DMS53 (cell line): ENCODE measurements around the gene SAXO1.

Experiments
- DNase-seq: peaks from one replicate; lab custom pipeline; 2025; lab: John Stamatoyannopoulos, UW

SAXO1 gene

DNA sequence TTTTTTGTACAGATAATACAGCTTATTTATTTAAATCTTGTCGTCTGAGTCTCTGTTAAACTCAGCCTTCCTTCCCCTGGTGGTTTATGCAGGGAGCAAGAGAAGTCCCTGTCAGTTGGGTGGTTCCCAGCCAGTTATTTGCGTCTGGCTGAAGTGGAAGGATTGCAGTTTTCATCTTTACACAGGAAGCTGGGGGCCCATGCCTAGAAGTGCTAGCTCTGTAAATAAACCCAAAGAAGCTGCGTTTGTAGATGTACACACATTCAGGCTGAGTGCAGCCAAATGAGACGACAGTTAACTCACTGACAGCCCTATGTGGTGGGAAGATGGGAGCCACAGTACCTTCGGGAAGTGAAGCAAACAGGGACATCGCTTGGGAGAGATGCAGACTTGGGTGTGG is 122.1 kb downstream of the SAXO1 start:
- peak; percentile 83 for DNase-seq

DNA sequence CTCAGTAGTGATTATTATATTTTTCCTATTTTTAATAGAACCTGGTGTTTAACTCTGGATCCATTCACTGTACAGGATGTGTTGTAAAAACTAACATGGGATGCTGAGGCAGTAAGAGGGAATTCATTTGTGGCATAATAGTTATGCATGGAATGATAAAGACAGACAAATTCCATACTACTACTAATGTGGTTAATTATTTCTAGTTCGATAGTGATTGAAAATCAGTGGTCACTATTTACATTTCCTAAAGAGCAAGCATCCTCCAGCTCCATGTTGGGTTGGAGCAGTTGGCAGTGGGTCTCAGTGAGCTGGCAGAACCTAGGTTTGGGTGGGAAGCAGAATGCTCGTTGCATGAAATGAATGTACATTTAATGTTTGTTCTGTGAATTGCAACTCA is 122.6 kb downstream of the SAXO1 start:
- no peak for DNase-seq

DNA sequence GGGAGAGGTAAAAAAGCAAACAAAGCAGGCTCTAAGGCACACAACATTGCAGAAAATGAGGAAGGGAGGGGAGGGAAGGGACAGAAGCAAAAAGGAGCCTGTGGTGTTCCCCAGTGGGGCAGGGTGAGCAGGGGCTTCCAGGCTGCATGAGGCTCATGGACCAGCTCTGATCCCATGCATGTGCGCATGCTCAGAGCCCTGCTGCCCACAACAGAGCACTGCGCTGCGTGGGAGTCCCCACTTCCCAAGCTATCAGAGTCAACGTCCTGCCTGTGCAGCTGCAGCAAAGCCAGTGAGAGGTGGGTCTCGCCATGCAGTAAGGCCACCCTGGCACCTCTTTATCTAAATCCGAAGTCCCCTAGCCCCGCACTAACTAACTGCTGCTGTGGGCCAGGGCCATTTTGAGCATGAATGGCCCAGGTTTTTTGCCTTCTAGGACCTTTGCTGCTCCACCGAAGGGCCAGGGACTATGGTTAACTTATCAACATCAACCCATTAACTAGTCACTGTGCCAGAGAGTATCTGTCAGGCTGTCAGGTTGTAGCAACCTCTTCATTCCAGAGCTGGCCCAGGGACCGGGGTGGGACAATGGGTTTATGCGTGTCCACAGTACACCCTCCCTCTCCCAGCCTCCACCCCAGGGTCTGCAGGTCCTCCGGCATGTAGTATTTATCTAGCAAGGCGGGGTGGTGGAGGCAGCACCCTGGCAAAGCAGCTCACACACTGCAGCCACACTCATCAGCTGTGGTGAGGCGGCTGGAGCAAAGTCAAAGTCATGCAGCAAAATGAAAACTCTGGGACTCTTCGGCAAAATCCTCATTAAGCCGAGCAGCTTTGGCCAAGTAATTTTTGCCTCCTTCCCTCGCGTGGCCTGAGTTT is 123.6 kb downstream of the SAXO1 start:
- no peak for DNase-seq

DNA sequence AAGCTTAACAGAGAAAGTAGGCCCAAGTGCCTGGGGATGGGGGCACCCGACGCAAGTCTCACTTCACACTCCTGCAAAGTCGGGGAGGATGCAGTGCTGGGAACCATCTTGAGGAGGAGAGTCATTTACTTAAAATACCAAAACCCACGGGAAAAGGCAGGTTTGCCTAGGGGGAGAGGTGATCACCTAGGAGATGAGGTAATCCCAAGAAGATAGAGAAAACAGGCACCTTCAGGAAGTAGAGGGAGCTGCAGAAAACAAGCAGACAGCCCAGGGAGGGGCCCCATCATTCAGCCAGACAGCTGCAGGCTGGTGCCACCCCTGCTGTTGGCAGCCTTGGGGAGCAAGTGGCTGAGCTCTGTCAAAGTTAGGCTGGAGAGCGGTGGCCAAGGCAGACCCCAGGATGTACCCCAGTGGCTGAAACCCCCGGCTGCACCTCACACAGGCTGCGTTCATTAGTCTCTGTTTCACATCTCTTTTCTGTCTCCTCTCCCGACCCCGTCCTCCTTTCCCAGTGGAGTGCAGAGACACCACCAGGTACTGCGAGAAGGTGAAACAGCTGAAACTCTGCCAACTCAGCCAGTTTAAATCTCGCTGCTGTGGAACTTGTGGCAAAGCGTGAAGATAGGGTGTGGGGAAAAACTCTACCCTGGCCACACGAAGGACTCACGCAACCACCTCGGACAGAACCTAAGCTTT is 124.9 kb downstream of the SAXO1 start:
- no peak for DNase-seq

DNA sequence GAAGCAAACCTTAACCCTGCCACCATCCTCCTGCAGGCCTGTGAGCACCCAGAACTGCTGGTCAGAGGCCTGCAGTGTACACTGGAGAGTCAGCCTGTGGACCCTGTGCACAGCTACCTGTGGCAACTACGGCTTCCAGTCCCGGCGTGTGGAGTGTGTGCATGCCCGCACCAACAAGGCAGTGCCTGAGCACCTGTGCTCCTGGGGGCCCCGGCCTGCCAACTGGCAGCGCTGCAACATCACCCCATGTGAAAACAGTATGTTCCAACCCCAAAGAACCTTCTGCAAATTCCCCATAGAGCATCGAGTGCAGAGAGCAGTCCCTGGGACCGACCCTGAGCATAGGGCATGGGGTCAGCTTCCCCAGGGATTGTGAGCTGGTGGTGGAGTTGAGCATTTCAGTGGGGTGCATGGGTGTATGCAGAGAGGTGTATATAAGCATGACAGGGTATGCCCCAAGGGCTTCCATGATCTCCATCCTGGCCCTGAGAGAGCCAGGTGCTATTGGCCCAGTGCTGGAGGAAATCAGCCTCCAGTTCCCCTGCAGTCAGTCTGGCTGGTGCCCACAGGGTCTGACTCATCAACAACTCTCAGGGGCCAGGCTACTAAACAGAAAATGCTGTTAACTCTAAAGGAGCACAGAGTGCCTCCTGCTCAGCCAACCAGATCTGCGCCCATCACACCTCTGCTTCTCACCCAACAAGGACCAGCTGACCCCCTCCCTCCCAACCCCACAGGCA is 126.2 kb downstream of the SAXO1 start:
- DNase-seq, result peak; percentile 38

DNA sequence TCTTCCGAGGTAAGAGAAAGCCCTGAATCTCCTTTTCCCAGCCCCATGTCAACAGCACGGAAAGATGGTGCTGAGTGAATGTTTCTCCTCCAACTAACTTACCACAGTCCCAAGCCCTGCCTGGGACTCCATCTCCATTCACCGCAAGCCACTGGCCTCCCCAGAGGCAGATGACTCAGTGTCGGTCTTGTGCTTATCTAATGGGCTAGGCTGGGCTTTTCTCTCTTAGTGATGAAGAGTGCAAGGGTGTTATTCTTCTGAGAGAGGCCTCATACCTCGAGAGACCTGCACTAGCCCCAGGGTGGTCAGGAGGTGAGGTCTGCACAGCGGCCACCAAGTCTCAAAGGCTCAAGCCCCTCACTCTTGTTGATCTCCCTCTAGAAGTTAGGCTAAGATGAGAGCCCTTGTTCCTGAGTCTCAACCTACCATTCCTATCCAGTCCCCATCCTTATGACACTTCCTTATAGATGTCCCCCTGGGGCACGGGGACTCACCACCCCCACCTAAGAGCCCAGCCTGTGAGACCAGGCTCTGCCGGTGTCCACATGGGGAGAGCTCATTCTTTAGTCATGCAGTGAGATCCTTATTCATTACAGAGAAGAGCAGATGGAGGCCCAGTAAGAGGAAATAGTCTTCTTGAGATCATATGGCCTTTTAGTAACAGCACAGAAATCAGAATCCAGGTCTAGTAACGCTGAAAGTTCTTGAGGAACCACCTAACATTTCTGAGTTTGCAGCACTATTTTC is 127.0 kb downstream of the SAXO1 start:
- DNase-seq, result no peak

DNA sequence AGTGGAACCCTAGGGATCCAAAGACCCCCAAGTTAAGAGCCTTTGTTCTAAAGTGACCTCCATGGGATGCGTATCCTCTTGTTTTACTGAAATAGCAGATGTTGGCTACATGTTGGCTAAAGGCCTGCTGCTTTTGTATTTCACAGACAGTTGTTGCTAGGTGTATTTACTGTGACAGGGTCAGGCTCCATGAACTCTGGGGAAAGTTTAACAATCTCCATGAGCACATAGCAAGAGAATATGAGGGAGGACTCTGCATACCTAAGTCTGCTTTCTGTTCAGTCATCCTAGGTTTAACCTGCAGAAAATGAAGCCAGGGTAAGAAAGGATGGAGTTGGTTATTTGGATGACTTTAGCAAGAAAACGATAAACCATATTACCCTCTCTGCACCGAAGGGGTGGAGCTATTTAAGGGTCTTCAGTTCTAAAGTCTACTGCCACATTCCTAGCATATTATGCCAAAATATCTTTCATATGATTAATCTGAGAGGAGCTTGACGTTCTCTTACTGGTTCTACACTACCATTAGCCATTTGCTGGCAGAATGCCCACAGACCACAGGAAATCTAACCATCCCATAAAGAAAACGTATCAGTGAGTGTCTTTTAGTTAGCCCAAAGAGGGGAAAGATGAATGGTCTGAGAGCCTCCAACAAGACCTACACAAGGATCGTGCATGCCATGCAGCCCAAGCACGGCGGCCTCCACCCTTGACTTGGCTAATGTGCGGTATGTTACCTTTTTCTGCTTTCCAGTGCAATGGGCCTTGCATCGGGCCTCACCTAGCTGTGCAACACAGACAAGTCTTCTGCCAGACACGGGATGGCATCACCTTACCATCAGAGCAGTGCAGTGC is 127.8 kb downstream of the SAXO1 start:
- DNase-seq, result no peak

DNA sequence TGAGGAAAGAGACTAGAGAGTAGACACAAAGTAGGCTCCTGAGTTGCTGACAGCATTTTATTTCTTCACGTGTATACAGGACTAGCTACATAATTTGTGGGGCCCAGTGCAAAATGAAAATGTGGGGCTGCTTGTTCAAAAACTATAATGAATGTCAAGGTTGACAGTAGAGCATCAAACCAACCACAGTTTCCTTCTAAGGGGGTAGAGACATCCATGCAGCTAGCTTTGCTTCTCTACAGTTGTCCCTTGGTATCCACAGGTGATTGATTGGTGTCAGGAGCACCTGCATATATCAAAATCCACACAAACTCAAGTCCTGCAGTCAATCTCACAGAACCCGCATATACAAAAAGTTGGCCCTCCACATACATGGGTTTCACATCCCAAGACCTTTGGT is 129.6 kb downstream of the SAXO1 start:
- no peak for DNase-seq

DNA sequence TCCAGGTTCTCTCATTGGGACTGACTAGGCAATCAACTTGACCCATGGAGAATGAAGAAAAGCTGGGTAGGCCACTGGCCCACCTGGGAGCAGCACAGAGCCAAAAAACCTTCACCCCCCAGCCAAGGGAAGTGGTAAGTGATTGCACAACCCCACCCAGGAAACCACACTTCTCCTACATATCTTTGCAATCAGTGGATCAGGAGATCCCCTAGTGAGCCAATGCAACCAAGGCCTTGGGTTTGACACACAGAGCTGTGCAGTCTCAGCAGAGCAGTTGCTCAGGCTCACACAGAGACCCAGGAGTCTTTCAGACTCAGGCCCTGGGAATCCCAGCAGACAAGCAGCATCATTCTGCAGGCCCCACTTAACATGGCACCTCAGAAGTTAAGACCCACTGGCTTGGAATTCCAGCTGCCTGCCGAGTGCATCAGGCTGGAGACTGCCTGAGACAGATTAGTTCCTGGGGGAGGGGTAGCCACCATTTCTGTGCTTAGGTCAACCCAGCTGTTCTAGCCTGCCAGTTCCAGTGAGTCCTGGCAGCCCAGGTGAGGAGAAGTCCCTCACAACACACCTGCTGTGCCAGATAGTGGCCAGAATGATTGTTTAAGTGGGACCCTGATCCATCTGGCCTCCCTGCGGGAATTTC is 136.4 kb downstream of the SAXO1 start:
- DNase-seq, result peak; percentile 87

DNA sequence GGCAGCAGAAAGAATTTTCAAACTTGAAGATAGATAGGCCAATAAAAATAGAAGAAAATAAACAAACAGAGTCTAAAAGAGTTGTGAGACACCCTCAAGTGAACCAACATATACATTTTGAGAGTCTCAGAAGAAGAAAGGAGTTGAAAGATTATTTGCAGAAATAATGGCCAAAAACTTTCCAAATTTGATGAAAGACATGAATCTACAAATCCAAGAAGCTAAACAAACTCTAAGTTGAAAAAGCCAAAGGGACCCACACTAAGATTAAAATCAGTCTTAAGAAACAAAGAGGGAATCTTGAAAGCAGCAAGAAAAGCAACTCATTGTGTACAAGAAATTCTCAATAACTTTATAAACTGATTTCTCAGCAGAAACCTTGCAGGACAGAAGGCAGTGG is 137.0 kb downstream of the SAXO1 start:
- DNase-seq, result no peak

DNA sequence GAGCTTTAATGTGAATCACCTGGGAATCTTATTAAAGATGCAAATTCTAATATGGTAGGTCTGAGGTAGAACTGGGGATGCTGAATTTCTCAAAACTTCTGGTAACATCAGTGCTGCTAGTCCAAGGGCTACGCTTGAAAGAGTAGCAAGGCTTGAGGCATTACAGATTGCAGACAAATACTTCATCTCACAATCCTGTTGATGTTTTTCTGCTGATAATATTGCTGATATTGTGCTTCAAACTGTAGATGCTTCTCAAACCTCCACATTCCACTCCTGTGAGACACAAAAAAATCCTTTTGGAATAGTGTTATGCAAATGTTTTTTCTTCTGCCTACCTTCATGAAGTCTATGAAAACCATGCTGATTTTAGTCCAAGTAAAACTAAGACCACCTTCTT is 139.5 kb downstream of the SAXO1 start:
- DNase-seq, result no peak

DNA sequence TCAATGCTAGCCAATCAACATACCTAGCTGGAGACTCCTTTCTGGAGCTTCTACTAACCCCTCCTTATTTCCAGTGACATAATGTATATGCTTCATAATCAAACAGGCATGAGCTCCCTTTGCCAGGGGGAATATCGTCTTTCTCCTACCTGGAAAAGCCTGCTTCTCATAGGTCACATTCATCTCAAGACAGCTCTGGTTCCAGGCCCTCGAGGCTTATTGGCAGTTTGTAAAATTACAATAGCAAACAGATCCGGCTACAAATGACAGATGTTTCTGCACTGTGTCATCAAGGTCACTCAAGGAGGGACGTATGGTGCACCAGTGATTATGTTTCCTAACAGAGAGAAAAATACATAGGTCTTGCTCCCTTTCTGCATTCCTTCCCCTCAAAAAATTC is 140.0 kb downstream of the SAXO1 start:
- peak; percentile 41 for DNase-seq

DNA sequence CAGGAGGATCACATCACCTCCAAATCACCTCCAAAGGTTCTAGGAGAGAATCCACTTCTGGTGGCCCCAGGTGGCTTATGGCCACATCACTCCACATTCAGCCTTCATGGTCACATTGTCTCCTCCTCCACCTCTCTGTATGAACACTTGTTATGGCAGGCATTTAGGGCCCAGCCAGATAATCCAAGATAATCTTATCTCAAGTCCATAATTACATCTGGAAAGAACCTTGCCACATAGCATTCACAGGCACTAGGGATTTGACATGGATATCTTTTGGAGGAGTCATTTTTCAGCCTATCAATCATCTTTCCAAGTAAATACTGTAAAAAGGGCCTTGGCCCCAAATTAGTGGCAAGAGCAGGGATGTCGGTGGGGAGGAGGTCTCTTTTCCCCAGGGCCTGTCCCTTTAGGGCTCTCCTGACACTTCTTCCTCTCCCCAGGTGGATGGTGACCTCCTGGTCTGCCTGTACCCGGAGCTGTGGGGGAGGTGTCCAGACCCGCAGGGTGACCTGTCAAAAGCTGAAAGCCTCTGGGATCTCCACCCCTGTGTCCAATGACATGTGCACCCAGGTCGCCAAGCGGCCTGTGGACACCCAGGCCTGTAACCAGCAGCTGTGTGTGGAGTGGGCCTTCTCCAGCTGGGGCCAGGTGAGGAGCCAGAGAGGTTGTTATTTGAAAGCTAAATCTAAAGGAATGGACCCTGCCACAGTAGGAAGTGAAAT is 140.9 kb downstream of the SAXO1 start:
- DNase-seq, result no peak

DNA sequence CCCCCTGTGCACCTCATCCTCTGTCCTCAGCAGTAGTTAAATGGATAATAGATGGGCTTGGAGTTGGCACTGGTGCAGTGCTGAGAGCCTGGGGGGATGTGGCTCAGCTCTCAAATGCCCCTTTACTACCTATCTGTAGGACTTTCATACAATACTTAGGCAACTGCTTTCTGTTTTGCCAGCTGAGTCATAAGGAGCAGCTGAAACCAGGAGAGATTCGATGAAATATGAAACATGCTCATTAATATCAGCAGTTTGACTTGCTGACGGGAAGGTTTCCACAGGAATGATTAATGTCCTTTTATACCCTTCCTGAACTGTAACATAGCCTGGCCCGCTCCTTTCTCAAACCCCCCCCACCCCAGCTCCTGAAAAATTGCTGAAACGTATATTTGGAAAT is 142.6 kb downstream of the SAXO1 start:
- no peak for DNase-seq

DNA sequence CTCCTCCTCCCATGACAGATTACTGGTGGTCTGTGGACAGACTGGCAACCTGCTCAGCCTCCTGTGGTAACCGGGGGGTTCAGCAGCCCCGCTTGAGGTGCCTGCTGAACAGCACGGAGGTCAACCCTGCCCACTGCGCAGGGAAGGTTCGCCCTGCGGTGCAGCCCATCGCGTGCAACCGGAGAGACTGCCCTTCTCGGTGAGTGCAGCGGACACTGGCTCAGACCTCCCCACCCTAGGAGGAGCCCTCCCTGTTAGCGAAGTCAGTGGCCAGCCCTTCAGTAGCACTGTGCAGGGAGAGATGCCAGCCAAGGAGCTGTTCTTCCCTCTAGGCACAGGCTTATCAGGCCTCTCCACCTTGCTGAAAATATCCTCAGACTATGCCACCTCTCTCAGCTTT is 143.5 kb downstream of the SAXO1 start:
- DNase-seq, result no peak

DNA sequence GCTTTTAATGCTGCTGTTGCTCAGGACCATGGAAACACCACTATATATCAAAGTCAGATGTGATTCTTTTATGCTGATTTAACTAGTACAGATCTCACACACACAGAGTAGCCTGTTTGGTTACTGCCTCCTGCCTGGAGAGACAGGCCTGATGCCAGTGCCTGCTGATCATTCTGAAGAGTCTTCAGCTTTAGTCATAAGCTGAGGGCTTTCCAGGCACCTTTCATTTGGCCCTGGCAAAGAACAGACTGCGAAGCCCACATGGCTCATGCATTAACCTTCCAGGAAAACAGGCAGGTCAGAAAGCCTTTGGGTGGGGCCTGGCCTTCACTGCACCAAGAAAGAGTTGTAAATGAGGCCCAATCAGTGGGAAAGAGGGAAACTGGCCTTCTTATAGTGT is 144.7 kb downstream of the SAXO1 start:
- DNase-seq, result no peak

DNA sequence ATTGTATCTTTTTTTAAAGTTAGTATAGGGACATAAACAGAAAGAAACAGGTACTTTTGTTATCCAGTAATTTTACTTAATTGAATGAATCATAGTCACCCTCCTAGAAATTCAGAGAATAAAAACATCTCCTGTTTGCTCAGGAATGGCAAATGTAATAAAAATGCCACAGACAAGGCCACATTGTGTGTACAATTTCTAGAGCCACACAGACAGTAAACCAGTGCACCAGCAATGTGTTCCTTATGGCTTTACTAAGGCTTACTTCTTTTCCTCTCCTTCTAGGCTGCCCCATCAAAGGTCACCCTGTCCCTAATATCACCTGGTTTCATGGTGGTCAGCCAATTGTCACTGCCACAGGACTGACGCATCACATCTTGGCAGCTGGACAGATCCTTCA is 145.5 kb downstream of the SAXO1 start:
- DNase-seq, result no peak

DNA sequence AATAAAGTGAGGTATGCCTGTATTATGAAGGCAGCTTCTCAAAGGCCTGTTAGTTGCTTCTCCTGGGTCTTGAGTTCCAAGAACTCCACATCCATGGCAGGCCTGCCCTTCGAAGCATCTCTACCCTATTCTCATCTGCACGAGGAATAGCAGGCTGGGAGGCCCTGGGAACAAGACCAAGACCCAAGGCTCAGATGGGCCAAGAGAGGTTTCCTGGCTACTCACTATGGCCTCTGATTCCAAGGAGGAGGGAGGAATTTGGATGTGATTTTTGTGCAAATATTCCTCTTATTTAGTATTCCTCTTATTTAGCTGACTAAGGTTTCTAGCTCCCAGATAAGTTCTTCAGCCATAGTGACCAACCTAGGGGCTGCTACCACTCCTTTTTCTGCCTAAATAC is 151.3 kb downstream of the SAXO1 start:
- DNase-seq, result no peak

DNA sequence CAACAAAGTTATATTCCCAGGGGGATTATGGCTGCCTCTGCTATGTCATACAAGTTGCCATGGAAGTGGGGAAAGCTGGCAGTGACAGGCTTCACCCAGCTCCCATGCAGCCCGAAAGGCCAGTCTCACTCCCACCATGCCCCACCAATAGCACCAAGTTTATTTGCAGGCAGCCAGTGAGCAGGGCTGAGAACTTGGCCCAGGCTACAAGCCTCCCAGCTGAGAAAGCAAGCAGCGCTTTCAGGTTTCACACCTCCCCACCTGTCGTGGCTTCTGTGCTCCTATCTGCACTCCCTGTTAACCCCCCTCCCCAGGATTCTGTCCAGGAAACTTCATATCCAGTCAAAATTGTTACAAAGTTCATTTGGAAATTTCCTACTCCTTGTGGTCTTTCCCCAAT is 155.0 kb downstream of the SAXO1 start:
- no peak for DNase-seq
